ENCODE measurements around the gene CRLF1.

Gene CRLF1

DNA sequence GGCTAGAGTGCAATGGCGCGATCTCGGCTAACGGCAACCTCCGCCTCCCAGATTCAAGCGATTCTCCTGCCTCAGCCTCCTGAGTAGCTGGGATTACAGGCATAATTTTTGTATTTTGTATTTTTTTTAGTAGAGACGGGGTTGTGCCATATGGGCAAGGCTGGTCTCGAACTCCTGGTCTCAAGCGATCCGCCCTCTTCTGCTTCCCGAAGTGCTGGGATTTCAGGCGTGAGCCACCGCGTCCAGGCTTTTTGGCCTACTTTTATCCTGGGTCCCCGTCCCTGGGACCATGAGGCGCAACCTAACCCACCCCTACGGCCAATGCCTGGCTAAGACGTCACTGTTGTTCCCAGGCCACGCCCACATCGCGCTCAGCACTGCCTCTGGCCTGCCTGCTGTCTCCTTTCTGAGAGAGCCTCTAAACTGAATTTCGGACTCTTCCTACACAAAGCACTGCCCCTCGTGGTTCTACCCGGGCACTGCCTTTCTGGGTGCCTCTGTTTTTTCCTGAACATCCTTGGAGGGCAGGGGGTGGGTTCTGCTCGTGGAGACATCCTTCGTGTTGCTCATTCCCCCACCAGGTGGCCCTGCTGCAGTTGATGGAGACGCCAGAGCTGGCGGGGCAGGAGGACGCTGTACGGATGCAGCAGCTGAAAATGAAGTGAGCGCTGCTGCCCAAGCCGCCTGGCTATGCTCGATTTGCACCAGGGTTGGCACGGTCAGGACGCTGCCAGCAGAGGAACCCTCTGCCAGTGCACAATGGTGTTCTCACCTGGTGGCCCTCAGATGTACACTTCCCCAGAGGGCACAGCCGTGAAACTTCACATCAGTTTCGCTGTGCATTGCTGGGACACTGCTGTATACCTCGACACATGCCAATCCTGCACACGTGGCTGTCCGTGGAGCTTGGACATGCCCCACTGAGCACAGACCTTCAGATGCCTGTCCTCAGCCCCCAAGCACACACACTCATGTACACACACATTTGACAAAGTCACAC is 16.0 kb downstream of the CRLF1 start:
- DNase-seq = peak; percentile 97

DNA sequence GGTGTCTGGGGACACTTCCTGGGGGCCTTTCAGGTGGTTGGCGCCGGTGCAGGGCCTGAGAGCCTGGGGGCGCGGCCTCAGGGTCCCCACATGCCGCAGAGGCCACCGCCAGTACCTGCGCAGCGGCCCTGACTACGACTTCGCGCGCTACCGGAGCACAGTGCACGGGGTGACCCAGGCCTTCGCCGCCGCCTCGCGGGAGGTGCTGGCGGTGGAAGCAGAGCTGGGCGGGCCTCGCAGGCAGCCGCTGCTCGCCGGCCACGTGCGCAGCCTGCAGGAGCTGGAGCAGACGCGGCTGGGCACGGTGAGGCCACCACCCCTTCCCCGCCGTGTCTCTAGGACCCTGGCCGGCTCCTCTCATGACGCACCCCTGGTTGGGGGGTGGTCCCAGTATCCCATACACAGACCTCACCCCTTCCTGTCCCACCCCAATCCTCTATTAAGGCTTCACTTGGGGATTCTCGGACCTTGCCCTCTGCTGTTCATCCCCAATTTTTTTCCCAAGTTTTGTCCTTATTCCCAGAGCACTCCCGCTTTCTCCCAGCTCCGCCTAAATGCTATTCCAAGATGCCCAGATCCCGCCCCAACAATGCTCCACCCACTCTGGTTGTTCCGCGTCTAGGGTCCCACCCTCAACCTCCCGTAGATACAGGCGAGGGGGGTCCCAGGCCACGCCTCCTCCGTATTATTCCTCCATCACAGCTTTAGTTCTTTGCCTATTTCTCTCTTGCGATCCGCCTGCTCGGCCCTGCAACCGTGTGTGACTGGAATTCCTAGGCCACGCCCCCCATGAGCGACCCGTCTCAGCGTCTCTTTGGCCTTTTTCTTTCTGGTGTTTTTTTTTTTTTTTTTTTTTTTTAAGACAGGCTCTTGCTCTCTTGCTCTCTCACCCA is 17.0 kb downstream of the CRLF1 start:
- peak; percentile 92 for DNase-seq

DNA sequence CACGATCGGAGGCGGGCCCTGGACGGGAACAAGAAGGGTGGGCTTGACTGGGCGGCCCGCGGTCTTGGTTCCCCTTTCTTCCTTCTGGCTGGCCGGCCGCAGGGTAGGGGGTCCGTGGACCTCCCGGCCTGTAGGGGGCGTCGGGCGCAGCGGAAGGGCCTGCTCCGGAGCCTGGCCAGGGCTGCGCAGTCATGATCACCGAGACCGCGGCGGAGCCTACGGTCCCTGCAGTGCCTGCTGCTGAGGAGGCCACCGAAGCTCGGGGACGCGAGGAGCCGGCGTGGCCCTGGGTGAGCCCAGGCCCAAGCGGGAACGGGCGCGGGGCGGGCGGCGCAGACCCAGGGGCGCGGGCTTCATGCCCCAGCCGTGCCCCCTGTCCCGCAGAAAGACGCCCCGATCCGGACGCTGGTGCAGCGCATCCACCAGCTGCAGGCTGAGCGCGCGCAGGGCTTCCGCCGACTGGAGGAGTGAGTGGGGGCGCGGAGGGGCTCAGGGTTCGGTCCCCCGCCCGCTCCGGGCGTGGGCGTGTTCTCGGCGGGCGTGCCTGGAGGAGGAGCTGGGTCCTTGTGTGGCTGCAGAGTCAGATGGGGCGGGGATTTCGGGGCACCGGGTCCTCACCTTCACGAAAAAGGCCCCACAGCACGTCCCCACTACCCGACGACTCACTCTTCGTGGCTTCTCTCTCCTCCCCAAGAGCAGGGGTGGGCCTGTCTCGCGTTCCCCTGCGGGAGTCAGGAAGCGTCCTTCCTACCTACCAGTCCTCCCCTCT is 17.8 kb downstream of the CRLF1 start, which contains the start of gene REX1BD:
TSS of gene REX1BD (plus strand) at position 188 of the 769 bp plus-strand sequence. CDS start at position 192, 4 bp downstream.
- DNase-seq = peak; percentile 91

DNA sequence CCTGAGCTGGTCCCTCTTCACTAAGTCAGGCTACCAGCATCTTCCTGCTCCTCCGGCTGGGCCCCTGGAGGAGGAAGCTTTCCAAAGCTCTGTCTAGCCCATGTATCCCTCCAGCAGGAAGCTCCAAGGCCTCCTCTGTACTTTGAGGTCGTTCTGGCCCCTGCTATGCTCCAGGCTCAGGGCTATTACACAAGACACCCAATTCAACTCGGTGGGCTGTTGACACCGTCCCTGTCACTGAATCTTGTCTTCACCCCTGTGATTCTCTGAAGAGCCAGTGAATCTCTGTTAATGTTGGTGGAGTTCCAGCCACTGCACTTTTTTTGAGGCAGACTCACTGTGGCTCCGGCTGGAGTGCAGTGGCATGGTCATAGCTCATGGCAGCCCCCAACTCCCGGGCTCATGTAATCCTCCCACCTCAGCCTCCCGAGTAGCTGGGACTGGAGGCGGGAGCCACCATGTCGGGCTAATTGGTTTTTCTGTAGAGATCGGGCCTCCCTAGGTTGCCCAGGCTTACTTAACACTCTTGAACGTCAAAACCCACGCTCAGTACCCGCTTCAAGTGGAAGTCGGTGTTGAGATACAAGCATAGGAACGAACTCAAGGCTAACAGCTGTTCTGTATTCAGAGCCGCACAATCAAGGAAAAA is 18.5 kb downstream of the CRLF1 start:
- DNase-seq = no peak

DNA sequence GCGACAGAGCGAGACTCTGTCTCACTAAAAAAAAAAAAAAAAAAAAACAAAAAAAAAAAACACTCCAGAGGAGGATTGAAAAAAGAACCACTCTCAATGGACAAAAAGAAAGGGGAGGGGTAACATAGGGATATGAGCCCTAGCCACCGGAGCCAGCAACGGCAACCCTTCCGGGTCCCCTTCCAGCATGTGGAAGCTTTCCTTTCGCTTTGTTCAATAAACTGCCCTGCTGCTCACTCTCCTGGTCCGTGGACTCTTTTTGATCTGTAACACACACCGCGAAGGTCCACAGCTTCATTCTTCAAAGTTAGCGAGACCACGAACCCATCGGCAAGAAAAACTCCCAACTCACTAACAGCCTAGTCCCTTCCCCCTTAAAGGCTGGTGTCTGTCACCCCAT is 19.0 kb downstream of the CRLF1 start:
- no peak for DNase-seq

DNA sequence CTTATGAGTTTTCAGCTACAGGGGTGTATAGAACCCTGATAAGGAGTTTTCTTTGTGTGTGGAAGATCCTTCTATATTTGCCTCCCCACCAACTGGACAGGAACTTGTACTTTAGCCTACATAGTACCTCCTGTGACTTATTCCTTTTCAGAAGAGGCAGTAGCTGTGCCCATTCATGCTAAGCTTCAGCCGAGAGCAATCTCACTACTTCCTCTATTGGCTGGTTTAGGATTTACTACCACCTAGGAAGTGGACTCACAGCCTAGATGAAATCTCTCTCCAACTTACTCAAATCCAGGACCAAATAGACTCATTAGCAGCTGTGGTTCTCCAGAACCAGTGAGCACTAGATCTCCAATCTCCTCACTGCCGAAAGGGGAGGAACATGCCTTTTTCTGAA is 20.3 kb downstream of the CRLF1 start:
- no peak for DNase-seq

DNA sequence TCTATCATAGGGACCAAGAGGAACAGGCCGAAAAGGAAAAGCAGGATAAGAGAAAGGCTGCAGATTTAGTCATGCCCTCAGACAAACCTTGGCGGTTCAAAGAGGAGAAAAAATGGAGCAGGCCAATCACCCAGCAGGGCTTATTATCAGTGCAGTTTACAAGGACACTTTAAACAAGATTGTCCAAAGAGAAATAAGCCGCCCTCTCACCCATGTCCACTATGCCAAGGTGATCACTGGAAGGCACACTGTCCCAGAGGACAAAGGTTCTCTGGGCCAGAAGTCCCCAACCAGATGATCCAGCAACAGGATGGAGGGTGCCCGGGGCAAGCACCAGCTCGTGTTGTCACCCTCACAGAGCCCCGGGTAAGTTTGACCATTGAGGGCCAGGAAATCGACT is 26.3 kb downstream of the CRLF1 start:
- DNase-seq = no peak

DNA sequence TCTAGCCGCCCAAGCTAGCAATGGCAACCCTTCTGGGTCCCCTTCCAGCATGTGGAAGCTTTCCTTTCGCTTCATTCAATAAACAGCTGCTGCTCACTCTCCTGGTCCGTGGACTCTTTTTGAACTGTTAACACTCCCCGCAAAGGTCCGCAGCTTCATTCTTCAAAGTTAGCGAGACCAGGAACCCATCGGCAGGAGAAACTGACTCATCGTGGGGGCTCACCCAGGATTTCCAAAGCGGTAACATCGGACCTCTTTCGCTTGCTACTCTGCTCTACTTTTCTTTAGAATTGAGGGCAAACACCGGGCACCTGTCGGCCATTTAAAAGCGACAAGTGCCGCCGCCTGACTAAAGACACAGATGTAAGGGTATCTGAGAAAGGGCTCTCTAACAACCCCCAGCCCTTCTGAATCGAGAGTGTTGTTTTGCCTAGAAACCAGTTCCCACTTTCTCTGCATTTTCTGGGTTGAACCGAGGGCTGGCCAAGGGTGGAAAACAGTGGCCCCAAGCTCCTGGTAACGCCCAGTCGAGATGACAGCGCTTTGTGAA is 29.2 kb downstream of the CRLF1 start:
- no peak for DNase-seq

DNA sequence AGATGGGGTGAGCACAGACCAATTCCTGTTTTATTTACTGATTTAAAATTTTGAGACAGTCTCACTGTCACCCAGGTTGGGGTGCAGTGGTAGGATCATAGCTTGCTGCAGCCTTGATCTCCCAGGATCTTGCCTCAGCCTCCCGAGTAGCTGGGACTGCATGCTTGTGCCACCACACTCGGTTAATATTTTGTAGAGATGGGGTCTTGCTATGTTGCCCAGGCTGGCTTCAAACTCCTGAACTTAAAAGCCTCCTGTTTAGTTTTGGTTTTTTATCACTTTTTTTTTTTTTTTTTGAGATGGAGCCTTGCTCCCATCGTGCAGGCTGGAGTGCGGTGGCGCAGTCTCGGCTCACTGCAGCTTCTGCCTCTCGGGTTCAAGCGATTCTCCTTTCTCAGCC is 30.2 kb downstream of the CRLF1 start:
- DNase-seq = no peak

DNA sequence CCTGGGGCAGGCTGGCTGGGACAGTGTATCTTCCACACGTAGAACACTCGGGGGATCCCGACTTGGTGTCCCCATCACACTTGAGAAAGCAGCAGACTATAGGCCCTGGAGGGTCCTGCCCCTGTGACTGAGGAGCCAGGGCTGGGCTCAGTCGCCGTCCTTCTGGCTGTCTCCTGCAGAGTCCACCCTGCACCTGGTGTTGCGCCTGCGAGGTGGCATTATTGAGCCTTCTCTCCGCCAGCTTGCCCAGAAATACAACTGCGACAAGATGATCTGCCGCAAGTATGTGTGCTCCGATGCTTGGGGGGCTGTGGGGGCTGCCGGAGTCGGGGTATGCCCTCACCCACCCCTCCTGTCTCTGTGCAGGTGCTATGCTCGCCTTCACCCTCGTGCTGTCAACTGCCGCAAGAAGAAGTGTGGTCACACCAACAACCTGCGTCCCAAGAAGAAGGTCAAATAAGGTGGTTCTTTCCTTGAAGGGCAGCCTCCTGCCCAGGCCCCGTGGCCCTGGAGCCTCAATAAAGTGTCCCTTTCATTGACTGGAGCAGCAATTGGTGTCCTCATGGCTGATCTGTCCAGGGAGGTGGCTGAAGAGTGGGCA is 31.8 kb downstream of the CRLF1 start:
- DNase-seq = no peak

DNA sequence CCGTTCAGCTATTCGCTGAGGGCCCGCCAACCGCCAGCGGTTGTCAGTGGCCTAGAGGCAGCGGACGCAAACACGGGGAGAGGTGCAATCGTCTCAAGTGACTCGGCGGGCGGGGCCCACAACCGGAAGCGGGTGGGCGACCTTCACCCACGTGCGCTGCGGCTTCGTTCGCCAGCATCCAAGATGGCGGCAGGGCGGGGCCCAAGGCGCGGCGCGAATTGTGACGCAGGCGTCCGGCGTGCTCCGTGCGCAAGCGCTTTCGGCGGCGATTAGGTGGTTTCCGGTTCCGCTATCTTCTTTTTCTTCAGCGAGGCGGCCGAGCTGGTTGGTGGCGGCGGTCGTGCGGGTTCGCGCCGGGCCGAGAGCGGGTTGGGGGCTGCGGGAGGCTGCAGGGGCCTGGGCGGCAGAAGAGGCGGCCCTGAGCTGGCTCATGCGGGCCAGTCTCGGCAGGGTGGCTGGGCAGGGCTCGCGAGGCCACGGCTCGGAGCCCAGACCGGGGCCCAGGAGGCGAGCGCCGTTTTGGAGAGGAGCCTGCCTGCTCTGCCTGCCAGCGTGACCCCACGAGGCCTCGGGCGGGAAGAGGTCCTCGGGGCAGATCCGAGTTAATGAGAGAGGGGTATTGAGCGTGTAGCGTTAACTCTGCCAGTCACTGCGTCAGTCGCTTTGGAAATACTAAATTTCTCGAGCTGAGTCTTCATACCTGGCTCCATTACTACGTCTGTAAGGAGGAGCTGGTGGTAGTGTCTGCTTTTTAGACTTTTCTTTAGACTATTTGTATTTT is 34.8 kb downstream of the CRLF1 start, which contains the start of gene UBA52:
TSS of gene UBA52 (plus strand) at position 294 of the 781 bp plus-strand sequence. CDS start 1,444 bp downstream, outside the sequence.
- DNase-seq = peak; percentile 99

DNA sequence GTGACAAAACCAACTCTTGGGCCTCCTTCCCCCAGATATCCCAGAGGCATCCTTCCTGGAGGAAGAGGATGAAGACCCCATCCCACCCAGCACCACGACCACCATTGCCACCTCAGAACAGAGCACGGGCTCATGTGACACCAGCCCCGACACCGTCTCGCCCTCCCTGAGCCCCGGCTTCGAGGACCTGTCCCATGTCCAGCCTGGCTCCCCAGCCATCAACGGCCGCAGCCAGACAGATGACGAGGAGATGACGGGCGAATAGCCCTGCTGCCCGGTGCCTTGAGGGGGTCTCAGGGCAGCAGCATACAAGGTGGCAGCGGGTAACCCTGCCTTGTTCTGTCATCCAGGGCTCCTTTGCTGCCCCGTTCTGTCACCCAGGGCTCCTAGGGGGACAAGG is 38.2 kb downstream of the CRLF1 start:
- DNase-seq = no peak

DNA sequence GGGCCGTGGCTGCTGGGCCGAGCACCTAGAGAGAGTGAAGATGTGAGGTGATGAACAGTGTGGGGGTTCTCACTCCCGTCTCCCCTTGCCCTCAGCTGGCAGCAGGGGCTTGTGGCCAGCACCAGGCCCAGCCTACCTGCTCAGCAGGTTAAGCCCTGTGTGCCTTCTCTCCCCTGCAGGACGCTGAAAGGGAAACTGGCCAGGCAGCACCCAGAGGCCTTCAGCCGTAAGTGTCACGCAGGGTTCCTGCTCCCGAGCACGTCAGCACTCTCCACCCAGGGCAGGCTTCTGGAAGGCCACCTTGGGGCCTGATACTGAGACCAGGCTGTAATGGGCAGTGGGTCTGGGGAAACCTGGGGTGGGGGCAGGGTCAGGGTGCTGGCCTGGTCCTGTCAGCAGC is 39.6 kb downstream of the CRLF1 start:
- DNase-seq = no peak

DNA sequence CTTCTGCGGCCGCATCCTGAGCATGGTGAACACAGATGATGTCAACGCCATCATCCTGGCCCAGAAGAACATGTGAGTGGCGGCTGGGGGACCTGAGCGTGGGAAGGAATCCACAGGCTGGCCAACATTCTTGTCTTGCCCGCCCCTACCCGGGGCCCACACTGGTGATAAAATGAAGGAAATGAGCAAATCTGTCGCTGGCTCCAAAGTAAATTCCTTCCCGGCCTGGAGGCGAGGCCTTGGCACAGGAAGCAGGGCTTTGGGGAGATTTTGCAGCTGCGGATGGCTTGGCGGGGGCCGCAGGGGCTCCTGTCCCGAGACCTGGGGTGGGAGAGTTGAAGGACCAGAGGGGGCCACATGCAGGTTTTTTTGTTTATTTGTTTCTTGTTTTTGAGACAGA is 44.5 kb downstream of the CRLF1 start:
- DNase-seq = no peak

DNA sequence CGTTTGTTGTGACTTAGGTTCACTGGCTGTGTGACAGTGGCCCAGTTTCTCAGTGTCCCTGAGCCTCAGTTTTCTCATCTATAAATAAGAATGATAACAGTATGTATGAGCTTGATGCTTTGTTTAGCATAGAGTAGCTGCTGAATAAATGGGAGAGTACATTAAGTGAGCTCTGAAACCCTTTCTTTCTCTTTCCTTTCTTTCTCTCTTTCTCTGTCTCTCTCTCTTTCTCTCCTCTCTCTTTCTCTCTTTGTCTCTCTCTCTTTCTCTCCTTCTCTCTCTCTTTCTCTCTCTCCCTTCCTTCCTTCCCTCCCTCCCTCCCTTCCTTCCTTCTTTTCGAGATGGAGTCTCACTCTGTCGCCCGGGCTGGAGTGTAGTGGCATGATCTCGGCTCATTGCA is 46.9 kb downstream of the CRLF1 start:
- DNase-seq = no peak

DNA sequence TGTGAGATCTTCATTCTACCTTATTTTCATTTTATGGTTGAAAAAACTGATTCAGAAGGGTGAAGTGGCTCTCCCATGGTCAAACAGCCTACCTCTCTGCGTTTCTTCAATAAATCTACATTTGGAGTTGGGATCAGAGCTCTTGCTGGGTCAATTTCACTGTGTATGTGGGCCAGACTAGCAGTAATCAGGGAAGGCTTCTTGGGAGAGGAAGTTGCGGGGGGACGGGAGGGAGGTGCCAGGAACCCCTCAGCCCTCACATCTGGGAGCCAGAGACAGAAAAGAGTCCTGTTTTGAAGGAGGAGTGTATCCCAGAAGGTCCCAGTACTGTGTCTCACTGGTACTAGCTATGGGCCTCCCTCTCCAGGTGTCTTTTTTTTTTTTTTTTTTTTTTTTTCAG is 48.0 kb downstream of the CRLF1 start:
- DNase-seq = no peak

DNA sequence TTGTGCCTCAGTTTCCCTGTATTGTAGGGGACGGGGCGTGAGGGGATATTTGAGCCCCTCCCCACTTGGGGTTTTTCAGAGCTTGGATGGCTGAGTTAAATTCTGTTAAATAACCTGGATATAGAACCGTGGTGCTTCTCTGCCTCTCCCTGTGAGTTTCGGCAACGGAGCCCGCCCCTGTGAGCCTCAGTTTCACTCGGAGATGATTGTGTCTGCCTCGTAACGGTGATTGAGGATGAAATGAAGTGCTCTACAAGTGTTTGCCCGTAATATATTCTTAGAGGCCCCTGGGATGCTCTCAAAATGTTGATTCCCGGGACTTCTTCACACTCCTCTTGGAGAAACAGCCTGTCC is 48.4 kb downstream of the CRLF1 start:
- DNase-seq = no peak

DNA sequence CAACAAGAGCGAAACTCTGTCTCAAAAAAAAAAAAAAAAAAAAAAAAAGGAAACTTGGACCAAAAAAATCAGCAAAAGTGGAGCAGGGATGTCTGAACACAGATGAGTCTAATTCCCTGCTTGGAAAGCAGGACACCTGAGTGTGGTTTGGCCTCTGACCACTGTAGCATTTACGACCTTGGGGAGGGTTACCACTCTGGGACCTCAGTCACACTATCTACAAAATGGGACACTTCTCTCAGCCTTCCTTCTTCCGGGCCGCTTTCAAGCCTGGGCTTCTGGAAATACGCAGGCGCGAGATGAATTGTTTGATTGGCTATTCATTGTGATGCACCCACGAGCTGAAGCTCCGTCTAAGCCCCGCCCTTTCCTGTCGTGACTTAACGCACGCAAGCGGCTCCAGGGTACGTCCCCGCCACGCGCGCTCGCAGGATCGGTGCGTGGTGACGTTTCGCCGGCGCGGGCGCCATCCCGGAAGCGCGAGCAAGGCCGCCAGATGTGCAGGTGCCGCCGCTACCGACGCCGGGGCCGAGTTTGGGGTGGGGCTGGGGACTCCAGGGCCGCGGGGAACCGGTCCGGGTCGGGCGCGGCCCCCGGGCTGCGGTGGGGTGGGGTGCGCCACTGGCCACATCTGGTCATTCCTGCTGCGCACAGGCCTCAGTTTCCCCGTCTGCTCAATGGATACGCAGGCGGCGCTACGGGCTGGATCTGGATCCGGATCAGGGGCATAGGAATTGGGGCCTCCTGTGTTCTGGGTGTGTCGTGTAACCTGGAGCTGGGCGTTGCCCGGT is 49.0 kb downstream of the CRLF1 start, which contains the start of gene KXD1:
TSS of gene KXD1 (plus strand) at position 460 of the 791 bp plus-strand sequence. CDS start 4,187 bp downstream, outside the sequence.
- peak; percentile 99 for DNase-seq

DNA sequence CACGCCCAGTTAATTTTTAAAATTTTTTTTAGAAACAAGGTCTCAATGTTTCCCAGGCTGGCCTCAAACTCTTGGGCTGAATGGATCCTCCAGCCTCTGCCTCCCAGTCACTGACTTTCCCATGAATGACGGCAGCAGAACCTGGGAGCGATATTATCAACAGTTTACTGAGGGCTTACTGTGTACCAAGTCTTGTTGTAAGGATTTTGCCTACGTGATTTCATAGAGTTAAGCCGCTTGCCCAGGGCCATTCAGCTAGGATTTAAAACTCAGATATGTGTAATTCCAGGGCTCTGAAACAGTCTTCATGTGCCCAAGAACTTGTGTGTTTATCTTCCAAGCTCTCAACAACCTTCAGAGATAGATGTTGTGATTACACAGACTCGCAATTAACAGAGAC is 55.0 kb downstream of the CRLF1 start:
- DNase-seq = peak; percentile 36

Data from NCI-H69 (cell line).